Transverse colon (tissue), 4 donors: ENCODE data around the gene KCND2. TPM values are rescaled to one million over a fixed set of nuclear protein-coding genes. Genes with fewer than 3 reads are reported as not detected.

Experiments
- DNase-seq: peaks from one replicate; pipeline ENCODE4 v3.0.0-alpha.2; 2019
- H3K27ac ChIP-seq, 4 donors: fragments of 200-600 bp; sonication (generic); 2 replicates each; pipeline ENCODE4 v1.5.1; 2016 to 2018; ENCODE audit warnings: inconsistent platforms in 4 of 4
- H3K27me3 ChIP-seq: fragments of 200-600 bp; sonication (generic); 2 replicates; pipeline ENCODE4 v1.5.1; 2017; ENCODE audit warnings: inconsistent platforms
- H3K36me3 ChIP-seq, 4 donors: fragments of 200-600 bp; sonication (generic); 2 replicates each; pipeline ENCODE4 v1.5.1; 2017 to 2019; ENCODE audit warnings: inconsistent platforms in 4 of 4
- H3K4me1 ChIP-seq, 4 donors: fragments of 200-600 bp; sonication (generic); 2 replicates each; pipeline ENCODE4 v1.5.1; 2017 to 2020; ENCODE audit warnings: inconsistent platforms in 4 of 4
- H3K4me3 ChIP-seq, 4 donors: fragments of 200-600 bp; sonication (generic); 1 replicate in 1 of 4; 2 replicates in 3 of 4; pipeline versions ENCODE4 v1.5.1 to v1.6.1; 2017 to 2019; ENCODE audit warnings: inconsistent platforms in 4 of 4
- H3K9me3 ChIP-seq, 2 donors: fragments of 200-600 bp; sonication (generic); 2 replicates each; pipeline ENCODE4 v1.5.1; 2017 to 2019; ENCODE audit warnings: inconsistent platforms in 2 of 2
- EP300 ChIP-seq: sonication (generic); formaldehyde crosslinking; IDR thresholded peaks from one replicate; pipeline ENCODE4 v1.6.1; 2017; ENCODE audit warnings: antibody characterized with exemption, low read depth
- POLR2A ChIP-seq: fragments of 450-650 bp; IDR thresholded peaks from one replicate; pipeline ENCODE4 v1.6.1; 2016; ENCODE audit warnings: antibody characterized with exemption, mild to moderate bottlenecking, moderate library complexity
- POLR2AphosphoS5 ChIP-seq, 3 donors: sonication (generic); formaldehyde crosslinking; IDR thresholded peaks; one replicate each; pipeline ENCODE4 v1.6.1; 2016; ENCODE audit warnings: antibody characterized with exemption in 3 of 3
- WGBS, 2 donors: methylation state at CpG; one replicate each; pipeline ENCODE4 v1.1.5; 2018; ENCODE audit warnings: low coverage in 1 of 2; 5-methylcytosine and 5-hydroxymethylcytosine counted together
- in situ Hi-C, 4 donors: fragments of 200-750 bp; cut with MboI; loops; one replicate each; pipeline versions ENCODE4 v1.15.0 to v1.15.1; 2017; ENCODE audit warnings: low sequenced_read_pairs in 3 of 4, low pct_ligation_motif_present in 1 of 4, low pct_unique_long_range_greater_than_20kb in 1 of 4
- intact Hi-C: fragments of 100-400 bp; cut with DNase I; formaldehyde crosslinking; loops from one replicate; pipeline ENCODE4 v1.15.1; 2023; ENCODE audit warnings: low total_unique reads
- small RNA-seq, 4 donors: library from RNA; depleted of rRNA; stranded (forward); fragments of <200 nt; gene quantifications; one replicate each; pipeline ENCODE3, GENCODE V24; 2016
- total RNA-seq, 4 donors: library from RNA; depleted of rRNA; stranded (reverse); fragments of >200 nt; gene quantifications; one replicate each; pipeline ENCODE4 v1.1.0, GENCODE V29; 2016
- TF ChIP-seq, protein P1 (sequence below), 5 experiments: fragments of 200-600 bp in 3 of 5; fragments of 450-650 bp in 2 of 5; sonication (generic) in 3 of 5; IDR thresholded peaks; 1 replicate in 2 of 5; 2 replicates in 3 of 5; pipeline ENCODE4 v1.5.1; 2016 to 2017; ENCODE audit warnings: antibody characterized with exemption in 5 of 5, inconsistent platforms in 3 of 5, mild to moderate bottlenecking in 2 of 5, moderate library complexity in 1 of 5

KCND2 gene
- total RNA-seq, 4 donors from 2014 or later: 0.14 to 1.00 (median 0.32) TPM; not detected in 1

DNA sequence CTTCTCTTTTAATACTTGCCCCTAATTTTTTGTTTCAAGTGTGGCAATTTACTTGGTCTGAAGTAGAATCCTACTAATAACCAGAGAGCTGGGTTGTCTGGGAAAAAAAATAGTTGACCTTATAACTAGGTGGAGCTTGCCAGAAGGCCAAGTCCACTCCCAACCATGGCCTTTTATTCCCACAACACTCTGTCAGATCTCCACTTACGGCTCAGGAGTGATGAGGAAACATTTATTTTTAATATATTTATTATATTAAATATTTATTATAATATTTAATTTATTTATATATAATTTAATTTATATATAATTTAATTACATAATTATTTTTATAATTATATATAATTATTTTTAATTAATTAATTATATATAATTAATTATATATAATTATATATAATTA is 526.2 kb downstream of the KCND2 start:
- Histone ChIP-seq H3K36me3 (no peaks in the 10 kb centered on the region), H3K4me1 (no peaks in the 10 kb centered on the region), H3K4me3 (no peak overlapping the region), H3K27me3 (no peaks in the 10 kb centered on the region), H3K27ac (no peak overlapping the region), H3K9me3 (no peaks in the 10 kb centered on the region)
- intact Hi-C loops: loop anchor here (10.0 kb wide), 1 partner anchor 56 kb away; the partner anchor contains the start of gene TSPAN12
- TF ChIP-seq, protein P1, sequence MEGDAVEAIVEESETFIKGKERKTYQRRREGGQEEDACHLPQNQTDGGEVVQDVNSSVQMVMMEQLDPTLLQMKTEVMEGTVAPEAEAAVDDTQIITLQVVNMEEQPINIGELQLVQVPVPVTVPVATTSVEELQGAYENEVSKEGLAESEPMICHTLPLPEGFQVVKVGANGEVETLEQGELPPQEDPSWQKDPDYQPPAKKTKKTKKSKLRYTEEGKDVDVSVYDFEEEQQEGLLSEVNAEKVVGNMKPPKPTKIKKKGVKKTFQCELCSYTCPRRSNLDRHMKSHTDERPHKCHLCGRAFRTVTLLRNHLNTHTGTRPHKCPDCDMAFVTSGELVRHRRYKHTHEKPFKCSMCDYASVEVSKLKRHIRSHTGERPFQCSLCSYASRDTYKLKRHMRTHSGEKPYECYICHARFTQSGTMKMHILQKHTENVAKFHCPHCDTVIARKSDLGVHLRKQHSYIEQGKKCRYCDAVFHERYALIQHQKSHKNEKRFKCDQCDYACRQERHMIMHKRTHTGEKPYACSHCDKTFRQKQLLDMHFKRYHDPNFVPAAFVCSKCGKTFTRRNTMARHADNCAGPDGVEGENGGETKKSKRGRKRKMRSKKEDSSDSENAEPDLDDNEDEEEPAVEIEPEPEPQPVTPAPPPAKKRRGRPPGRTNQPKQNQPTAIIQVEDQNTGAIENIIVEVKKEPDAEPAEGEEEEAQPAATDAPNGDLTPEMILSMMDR (IDR thresholded peaks at IDR 0.05): no peak
- TF ChIP-seq POLR2A (no peak), POLR2AphosphoS5 (IDR thresholded peaks at IDR 0.05) (no peak), EP300 (no peak)
- in situ Hi-C loops: loop anchor here in 1 of 4 donors (10.0 kb wide), 1 partner anchor 136 kb away; no protein-coding TSS in a partner anchor
- WGBS, 2 donors: 90 to 91% methylated on average over 1 of the region's 1 CpG
- DNase-seq: no peak

Small RNA genes within 50 kb of the gene (small RNA-seq; reads per million reads assigned to genes)
- gene RNU6-581P: 0 reads per million in 4 donors
